Neural cell (in vitro differentiated cells): Measurements from ENCODE around the gene AEBP1. TPM values are rescaled to one million over a fixed set of nuclear protein-coding genes. Genes with fewer than 3 reads are reported as not detected.

ENCODE experiments used
- H2AFZ ChIP-seq: fragments of 200-600, 300-800 bp; sonication (generic), shearing (Covaris generic); 2 replicates; pipeline ENCODE4 v1.6.0; 2014; ENCODE audit warnings: low read depth, mild to moderate bottlenecking, antibody characterized with exemption, low read length, moderate library complexity
- H3F3A ChIP-seq: fragments of 200-600 bp; shearing (Covaris generic); 2 replicates; pipeline ENCODE4 v1.6.1; 2016; ENCODE audit warnings: mild to moderate bottlenecking, moderate library complexity, mixed read lengths, antibody characterized with exemption, low read length; ENCODE audit not compliant: insufficient read depth, poor library complexity, severe bottlenecking
- H3K27ac ChIP-seq: fragments of 200-600, 300-800 bp; sonication (generic), shearing (Covaris generic); 2 replicates; pipeline ENCODE4 v1.5.1; 2014; ENCODE audit warnings: mild to moderate bottlenecking, low read length, moderate library complexity
- H3K27me3 ChIP-seq: fragments of 300-800, 200-600 bp; sonication (generic), shearing (Covaris generic); 2 replicates; pipeline ENCODE4 v1.6.0; 2014; ENCODE audit warnings: mild to moderate bottlenecking, low read depth, low read length, moderate library complexity; ENCODE audit not compliant: insufficient read depth
- H3K36me3 ChIP-seq: fragments of 300-800, 200-600 bp; sonication (generic), shearing (Covaris generic); 2 replicates; pipeline ENCODE4 v1.5.1; 2014; ENCODE audit warnings: mild to moderate bottlenecking, antibody characterized with exemption, low read length, moderate library complexity; ENCODE audit not compliant: insufficient read depth
- H3K4me2 ChIP-seq: fragments of 300-800, 200-600 bp; sonication (generic), shearing (Covaris generic); 2 replicates; pipeline ENCODE4 v1.6.0; 2014; ENCODE audit warnings: mild to moderate bottlenecking, low read length
- H3K4me3 ChIP-seq: fragments of 300-800, 200-600 bp; sonication (generic), shearing (Covaris generic); 2 replicates; pipeline ENCODE4 v1.5.1; 2014; ENCODE audit warnings: mild to moderate bottlenecking, low read length, moderate library complexity
- H3K79me2 ChIP-seq: fragments of 200-600 bp; shearing (Covaris generic); replicated peaks from 2 replicates; pipeline ENCODE4 v1.6.0; 2014; ENCODE audit warnings: mild to moderate bottlenecking, low read length, moderate library complexity; ENCODE audit not compliant: insufficient read depth
- H3K9ac ChIP-seq: fragments of 300-800, 200-600 bp; sonication (generic), shearing (Covaris generic); 2 replicates; pipeline ENCODE4 v1.6.1; 2016; ENCODE audit warnings: mild to moderate bottlenecking, low read length, mixed read lengths
- H3K9me2 ChIP-seq: fragments of 200-600 bp; shearing (Covaris generic); 2 replicates; pipeline ENCODE4 v1.6.1; 2016; ENCODE audit warnings: mild to moderate bottlenecking, low read length, mixed read lengths; ENCODE audit not compliant: insufficient read depth
- H3K9me3 ChIP-seq: fragments of 200-600, 300-800 bp; sonication (generic), shearing (Covaris generic); 2 replicates; pipeline ENCODE4 v1.6.1; 2016; ENCODE audit warnings: mild to moderate bottlenecking, mixed run types, low read length, moderate library complexity, mixed read lengths
- H4K20me1 ChIP-seq: fragments of 200-600 bp; shearing (Covaris generic); 2 replicates; pipeline ENCODE4 v1.6.1; 2016; ENCODE audit warnings: mild to moderate bottlenecking, mixed run types; ENCODE audit not compliant: insufficient read depth
- CTCF ChIP-seq: fragments of 450-650 bp; IDR thresholded peaks from 2 replicates; pipeline ENCODE4 v1.5.1; 2014; ENCODE audit warnings: antibody characterized with exemption, mild to moderate bottlenecking, moderate library complexity; ENCODE audit not compliant: poor library complexity, severe bottlenecking
- EP300 ChIP-seq: fragments of 450-650 bp; conservative IDR thresholded peaks from 2 replicates; pipeline ENCODE4 v1.6.1; 2014; ENCODE audit warnings: antibody characterized with exemption, mild to moderate bottlenecking, moderate library complexity; ENCODE audit not compliant: poor library complexity, severe bottlenecking
- EZH2 ChIP-seq: fragments of 200-600, 300-800 bp; shearing (Covaris generic), sonication (generic); IDR thresholded peaks from 2 replicates; pipeline ENCODE4 v1.6.1; 2014; ENCODE audit warnings: antibody characterized with exemption, low read length, borderline replicate concordance, mild to moderate bottlenecking; ENCODE audit not compliant: insufficient read depth, poor library complexity, severe bottlenecking
- MXI1 ChIP-seq: fragments of 450-650 bp; conservative IDR thresholded peaks from 2 replicates; pipeline ENCODE4 v1.6.1; 2014; ENCODE audit warnings: antibody characterized with exemption, mild to moderate bottlenecking; ENCODE audit not compliant: poor library complexity, severe bottlenecking
- POLR2AphosphoS5 ChIP-seq: IDR thresholded peaks from 2 replicates; pipeline ENCODE4 v1.6.1; 2012
- RAD21 ChIP-seq: fragments of 450-650 bp; conservative IDR thresholded peaks from 2 replicates; pipeline ENCODE4 v1.6.1; 2014; ENCODE audit warnings: antibody characterized with exemption, mild to moderate bottlenecking, moderate library complexity
- REST ChIP-seq: IDR thresholded peaks from 2 replicates; pipeline ENCODE4 v1.6.1; 2012; ENCODE audit warnings: borderline replicate concordance
- SMC3 ChIP-seq: fragments of 450-650 bp; conservative IDR thresholded peaks from 2 replicates; pipeline ENCODE4 v1.6.1; 2014; ENCODE audit warnings: antibody characterized with exemption, mild to moderate bottlenecking, moderate library complexity; ENCODE audit not compliant: poor library complexity
- TAF1 ChIP-seq: IDR thresholded peaks from 2 replicates; pipeline ENCODE4 v1.6.1; 2012; ENCODE audit warnings: low read depth
- polyA plus RNA-seq: library from polyadenylated mRNA; depleted of rRNA; stranded (reverse); fragments of >200 nt; gene quantifications from 2 replicates; pipeline ENCODE4 v1.2.3, GENCODE V29; 2014

Gene AEBP1
- polyA plus RNA-seq, 1 donor from 2014 or later, result 0.30 TPM

- H3K4me2 ChIP-seq, result no peak overlapping the region
- H3K9me2 ChIP-seq, result no peaks in the 10 kb centered on the region
- H3K9me3 ChIP-seq, result no peaks in the 10 kb centered on the region
- no peaks in the 10 kb centered on the region for H3K36me3 ChIP-seq
- no peak overlapping the region for H3K27ac ChIP-seq
- no peaks in the 10 kb centered on the region for H3F3A ChIP-seq
- no peak overlapping the region for H3K4me3 ChIP-seq
- H3K9ac ChIP-seq, result no peak overlapping the region
- no peak overlapping the region for H2AFZ ChIP-seq
- H4K20me1 ChIP-seq, result no peaks in the 10 kb centered on the region
- TF ChIP-seq SMC3 (no peak), EP300 (no peak), POLR2AphosphoS5 (no peak), EZH2 (no peak)
- H3K79me2 ChIP-seq, result no peaks in the 10 kb centered on the region
- no peaks in the 10 kb centered on the region for H3K27me3 ChIP-seq
These were observed 29.1 kb downstream of the AEBP1 start for GRCh38 chr7:44133295-44133694.

- no peaks in the 10 kb centered on the region for H3K36me3 ChIP-seq
- no peaks in the 10 kb centered on the region for H3K9me3 ChIP-seq
- H2AFZ ChIP-seq, result no peak overlapping the region
- H3K27me3 ChIP-seq, result no peaks in the 10 kb centered on the region
- no peaks in the 10 kb centered on the region for H3K9me2 ChIP-seq
- H3K4me2 ChIP-seq, result no peak overlapping the region
- H3K4me3 ChIP-seq, result no peak overlapping the region
- no peak overlapping the region for H3K27ac ChIP-seq
- no peaks in the 10 kb centered on the region for H3F3A ChIP-seq
- no peak overlapping the region for H3K9ac ChIP-seq
- no peaks in the 10 kb centered on the region for H3K79me2 ChIP-seq
- no peaks in the 10 kb centered on the region for H4K20me1 ChIP-seq
- TF ChIP-seq SMC3 (no peak), RAD21 (no peak), EP300 (no peak), REST (no peak), TAF1 (no peak), CTCF (no peak), EZH2 (no peak), POLR2AphosphoS5 (no peak), MXI1 (no peak)
These were observed 30.9 kb downstream of the AEBP1 start for GRCh38 chr7:44134943-44135628.
